Stimulated activated CD8-positive, alpha-beta memory T cell treated with anti-CD3 and anti-CD28 coated beads, Interleukin-2, amount 100 ng/mL, for 1 hour (primary cell): ENCODE results near the gene TGFBR1.

Experiments used
- DNase-seq, 2 donors: peaks; one replicate each; pipeline ENCODE4 v3.0.0-alpha.2; 2020; ENCODE audit warnings: low read depth in 2 of 2

TGFBR1 gene

GRCh38 chr9:99135456-99135855, 30.5 kb downstream of the TGFBR1 start:
- DNase-seq = no peak

GRCh38 chr9:99137225-99137624, 32.3 kb downstream of the TGFBR1 start:
- DNase-seq = no peak

DNA sequence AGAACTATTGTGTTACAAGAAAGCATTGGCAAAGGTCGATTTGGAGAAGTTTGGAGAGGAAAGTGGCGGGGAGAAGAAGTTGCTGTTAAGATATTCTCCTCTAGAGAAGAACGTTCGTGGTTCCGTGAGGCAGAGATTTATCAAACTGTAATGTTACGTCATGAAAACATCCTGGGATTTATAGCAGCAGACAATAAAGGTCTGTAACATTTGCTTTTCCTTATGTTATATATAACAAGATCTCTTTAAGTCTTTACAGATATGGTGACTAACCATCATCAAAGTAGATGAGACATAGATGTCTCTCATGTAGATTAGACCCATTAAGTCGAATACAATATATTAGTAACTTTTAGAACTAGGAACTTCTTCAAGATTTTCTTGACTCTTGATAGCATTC, 33.0 kb downstream of the TGFBR1 start:
- DNase-seq = no peak

DNA sequence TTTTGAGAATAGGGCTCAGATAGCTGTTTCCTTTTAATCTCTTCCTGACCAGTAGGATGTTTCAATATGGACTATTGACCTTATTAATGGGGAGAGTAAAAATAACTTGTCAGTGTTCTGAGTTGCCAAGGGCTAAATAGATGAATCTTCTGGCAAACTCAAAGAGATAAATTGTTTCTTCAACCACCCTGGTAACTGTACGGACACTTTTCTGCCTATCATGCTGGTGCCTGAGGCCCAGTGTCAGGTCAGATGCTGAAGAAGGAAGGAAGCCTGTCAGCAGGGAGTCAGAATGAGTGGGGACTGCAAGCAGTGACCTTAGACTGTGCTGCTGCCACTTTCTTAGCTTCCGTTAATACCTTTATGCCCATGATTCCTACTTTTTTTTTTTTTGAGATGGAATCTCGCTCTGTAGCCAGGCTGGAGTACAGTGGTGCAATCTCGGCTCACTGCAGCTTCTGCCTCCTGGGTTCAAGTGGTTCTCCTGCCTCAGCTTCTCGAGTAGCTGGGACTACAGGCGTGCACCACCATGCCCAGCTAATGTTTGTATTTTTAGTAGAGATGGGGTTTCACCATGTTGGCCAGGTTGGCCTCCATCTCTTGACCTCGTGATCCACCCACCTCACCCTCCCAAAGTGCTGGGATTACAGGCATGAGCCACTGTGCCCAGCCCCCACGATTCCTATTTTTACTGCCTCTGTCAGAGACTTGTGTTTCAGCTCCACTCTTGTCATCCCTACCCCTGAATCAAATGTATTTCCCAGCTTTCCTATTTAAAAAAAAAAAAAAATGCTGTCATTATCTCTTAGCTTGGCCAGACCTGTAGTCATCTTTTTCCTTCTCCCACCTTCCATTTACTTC, 33.7 kb downstream of the TGFBR1 start:
- no peak for DNase-seq

- no peak for DNase-seq
These were observed 35.0 kb downstream of the TGFBR1 start for GRCh38 chr9:99139868-99140267.

DNA sequence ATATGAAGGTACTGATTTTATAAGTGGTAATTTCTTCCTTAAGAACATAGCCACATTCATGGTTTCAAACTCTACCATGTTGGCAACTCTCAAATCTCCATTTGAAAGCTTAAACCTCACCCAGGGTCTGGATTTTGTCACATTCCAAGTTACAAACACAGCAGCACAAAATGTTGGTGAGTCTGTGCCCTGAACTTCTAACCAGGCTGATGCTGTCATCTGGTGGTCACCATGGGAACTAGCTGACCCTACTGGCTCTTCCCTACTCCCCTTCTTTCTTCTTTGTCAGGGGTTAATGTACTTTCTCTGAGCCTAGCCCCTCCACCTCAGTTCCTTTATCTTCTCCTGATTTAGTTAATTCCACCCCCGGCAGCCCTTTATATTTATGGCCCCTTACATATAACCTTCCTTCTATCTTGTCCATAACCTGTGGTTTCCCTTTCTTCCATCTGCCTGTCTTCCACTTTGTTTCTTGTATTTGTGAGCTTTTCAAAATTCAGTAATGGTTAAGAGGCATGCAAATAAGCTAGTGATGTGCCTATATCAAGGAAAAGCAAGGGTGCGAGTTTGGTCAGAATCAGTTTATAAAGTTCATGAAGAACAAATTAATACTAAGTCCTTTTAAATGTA, 35.9 kb downstream of the TGFBR1 start:
- DNase-seq = peak; percentile 8 to 21

DNA sequence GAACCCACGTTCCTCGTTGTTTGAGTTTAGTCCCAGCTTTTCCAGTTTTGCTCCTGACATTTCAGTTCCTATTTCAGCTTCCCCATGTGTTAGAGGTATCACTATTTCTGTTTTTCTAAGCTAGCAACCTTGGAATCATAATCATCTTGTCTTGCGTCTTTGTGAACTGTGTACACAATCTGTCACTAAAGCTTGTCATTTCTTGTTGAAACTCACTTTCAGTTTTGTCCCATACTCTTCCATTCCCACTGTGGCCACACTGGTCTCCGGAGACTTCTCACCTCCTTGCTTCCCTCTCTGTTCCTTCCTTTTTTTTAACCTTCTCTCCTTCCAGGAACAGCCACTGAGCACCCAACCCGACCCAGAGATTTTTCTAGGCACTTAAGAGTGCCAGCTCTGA, 36.9 kb downstream of the TGFBR1 start:
- no peak for DNase-seq

DNA sequence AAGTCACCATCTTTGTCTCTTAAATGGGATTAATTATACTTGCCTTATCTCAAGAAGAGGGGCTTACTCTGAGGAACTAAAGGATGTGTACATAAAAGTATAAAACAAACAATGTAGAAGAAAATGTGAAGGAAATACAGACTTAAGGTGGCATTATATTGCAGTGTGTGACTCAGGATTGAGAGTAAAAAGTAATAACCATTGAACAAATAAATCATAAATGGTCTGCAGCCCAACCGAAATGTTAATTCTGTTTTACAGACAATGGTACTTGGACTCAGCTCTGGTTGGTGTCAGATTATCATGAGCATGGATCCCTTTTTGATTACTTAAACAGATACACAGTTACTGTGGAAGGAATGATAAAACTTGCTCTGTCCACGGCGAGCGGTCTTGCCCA, 37.4 kb downstream of the TGFBR1 start:
- DNase-seq = no peak

- no peak for DNase-seq
These were observed 38.7 kb downstream of the TGFBR1 start for GRCh38 chr9:99143655-99144054.

DNA sequence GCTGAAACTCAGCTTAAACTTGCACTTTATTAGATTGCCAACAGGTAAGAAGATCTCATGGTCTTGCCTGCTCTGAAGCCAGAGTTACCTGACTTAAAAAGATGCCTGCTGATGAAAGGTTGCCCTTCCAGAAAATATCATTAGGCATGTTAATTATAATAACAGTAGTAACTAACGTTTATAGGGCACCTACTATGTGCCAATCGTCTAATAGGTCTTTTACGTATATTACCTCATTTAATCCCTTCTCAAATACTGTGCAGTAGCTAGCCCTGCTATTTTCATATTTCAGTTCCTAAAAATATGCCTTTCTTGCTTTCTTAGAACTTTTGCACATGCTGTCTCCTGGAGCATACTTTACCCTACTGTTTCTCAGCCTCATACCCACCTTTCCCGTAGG, 40.1 kb downstream of the TGFBR1 start:
- no peak for DNase-seq

- DNase-seq = no peak
These were observed 41.7 kb downstream of the TGFBR1 start for GRCh38 chr9:99146574-99146973.

DNA sequence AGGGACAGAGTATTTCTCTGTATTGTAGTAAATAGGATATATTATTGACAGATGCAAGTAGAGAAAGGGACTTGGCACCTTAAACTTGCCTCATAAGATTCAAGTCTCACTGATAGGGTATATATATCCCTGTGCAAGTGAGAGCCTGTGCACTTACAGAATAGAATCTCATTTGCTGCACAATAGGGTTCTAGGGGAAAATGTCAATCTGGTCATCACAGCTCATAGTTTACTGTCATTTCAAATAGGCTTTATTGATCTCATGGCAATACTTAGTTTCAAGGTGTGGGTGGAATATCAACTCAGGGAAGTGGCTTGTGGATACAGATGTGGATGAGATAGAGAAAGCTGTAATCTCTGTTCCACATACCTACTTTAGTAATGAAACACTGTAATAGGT, 42.3 kb downstream of the TGFBR1 start:
- DNase-seq = no peak

DNA sequence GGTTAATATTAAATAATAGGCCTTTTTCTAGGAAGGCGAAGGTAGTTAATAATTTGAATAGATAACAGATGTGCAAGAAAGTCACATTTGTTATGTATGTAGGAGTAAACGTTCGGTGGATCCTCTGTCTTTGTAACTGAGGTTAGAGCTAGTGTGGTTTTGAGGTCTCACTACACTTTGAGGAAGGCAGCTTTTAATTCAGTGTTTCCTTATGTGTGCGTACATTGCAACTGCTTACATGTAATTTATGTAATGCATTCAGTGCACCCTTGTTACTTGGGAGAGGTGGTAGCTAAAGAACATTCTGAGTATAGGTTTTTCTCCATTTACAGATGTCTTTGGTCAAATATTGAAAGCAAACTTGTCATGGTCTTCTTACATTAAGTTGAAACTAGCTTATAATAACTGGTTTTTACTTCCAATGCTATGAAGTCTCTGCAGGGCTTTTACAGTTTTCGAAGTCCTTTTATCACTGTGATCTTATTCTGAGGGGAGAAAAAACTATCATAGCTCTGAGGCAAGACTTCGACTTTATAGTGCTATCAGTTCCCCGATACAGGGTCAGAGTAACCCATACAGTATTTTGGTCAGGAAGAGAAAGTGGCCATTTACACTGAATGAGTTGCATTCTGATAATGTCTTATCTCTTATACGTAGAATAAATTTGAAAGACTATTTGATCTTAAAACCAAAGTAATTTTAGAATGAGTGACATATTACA, 45.7 kb downstream of the TGFBR1 start:
- no peak for DNase-seq

DNA sequence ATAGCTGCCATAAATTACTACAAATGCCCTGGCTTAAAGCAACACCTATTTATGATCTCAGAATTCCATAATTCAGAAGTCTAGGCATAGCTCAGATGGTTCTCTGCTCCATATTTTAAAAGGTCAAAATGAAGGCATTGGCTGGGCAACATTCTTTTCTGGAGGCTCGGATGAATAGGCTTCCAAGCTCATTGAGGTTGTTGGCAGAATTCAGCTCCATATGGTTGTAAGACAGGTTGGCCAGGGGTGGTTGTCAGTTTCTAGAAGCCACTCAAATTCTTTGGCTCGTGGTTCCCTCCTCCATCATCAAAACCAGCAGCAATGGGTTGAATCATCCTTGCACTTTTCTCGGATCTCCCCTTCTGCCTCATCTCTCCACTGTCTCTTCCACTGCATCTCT, 49.4 kb downstream of the TGFBR1 start:
- no peak for DNase-seq

DNA sequence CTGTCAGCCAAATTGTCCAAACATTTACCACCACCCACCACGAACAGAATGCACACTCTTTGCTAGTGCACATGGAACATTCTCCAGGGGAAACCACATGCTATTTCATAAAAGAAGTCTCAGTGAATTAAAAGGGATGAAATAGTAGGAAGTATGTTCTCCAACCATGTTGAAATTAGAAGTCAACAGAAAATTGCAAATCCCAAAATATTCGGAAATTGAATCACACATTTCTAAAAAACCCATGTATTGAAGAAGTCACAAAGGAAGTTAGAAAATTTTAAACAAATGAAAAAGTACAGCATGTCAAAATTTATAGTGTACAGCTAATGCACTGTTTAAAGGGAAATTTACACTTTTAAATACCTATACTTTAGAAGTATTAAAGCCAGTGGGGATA, 50.8 kb downstream of the TGFBR1 start:
- no peak for DNase-seq

DNA sequence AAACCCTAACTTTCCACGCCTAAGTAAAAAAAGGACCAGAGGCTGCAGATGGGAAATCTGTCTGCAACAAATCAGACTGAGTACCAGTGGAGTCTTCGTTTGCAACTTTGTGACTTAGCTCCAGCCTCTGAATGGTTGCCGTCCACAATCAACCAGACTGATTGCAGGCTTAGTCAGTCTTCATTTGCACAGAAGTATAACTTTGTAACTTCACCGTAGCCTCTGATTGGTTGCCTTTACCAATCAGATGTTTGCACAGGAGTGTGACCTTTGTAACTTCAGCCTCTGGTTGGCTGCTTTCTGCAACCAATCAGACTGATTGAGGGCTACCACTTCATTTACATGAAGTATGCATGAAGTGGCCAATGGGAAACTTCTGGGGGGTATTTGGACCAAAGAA, 53.7 kb downstream of the TGFBR1 start:
- DNase-seq = no peak

DNA sequence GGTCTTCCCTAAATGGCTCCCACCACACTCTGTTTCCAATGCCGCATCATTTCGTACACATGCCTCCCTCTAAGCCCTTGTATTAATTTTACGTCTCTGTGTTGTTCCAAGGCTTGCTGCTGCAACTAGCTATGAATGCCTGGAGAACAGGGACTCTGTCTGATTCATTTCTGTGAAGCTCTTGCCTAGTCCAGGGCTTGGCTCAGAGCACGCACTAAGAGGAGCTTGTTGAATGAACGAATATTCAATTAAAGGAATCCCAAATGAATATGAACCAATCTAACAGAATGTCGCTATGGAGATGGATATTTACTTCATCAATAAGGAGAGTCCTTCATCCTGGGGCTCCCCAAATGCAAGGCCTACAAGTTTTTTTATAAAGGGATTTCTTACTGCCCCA, 55.3 kb downstream of the TGFBR1 start:
- no peak for DNase-seq

DNA sequence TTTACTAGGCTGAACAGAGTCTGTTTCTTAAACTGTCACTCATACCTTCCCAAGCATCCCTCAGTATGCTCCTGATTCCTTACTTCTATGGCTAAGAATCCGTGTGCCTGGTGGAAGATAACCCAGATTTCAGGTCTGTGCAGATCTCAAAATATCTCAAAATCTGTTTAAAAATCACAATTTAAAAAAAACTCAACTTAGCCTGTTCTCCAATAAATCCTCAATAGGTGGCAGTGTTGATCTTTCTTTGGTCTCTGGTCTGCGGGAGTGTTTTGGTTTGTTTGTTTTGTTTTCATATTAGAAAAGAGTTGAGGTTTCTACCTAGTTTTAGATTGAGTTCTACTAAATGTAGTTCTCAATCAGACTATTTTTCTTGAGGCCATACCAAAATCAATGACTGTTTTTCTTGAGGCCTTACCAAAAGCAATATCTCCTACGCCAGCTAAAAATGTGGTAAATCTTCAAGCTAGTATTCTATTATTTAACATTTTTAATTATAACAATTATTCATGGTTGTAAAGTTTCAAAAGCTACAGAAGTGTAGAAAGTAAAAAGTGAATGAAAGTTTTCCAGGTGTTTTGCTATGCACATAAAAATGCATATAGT, 57.9 kb downstream of the TGFBR1 start:
- DNase-seq = no peak

GRCh38 chr9:99166149-99166548, 61.2 kb downstream of the TGFBR1 start:
- DNase-seq = no peak

DNA sequence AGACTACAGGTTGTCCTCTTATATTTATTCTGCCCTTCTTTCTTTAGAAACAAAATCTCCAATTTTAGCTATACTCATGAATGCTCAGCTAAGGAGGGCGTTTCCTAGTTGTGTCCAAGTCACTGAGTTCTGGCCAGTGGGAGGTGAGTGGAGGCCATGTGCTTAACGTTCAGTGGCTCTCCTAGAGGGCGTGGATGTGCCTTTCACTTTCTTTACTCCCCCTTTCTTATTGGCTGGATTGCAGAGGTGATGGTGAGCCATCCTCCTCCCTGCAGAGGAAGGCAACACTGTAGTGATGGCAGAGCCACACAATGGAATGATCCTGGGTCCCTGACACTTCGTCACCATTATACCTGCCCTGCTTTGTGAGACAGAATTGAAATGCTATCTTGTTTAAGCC, 62.2 kb downstream of the TGFBR1 start:
- no peak for DNase-seq

DNA sequence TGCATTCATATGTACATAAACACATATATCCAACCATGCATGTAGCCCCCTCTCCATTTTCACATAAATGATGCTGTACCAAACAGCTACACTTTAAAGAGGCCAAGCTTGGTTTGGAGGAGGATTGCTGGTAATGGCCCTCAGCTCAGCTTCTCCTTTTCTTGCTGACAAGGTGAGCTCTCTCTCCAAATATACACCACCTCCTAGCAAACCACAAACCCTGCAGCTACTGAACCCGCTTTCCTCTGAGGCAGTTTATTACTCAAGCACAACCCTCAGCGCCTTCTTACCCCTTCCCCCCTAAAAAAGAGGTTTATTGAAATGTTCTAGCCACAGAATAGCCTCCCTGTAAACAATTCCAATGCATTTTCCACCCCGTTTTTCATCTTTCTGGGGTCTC, 62.8 kb downstream of the TGFBR1 start:
- DNase-seq = no peak

GRCh38 chr9:99169086-99169485, 64.2 kb downstream of the TGFBR1 start:
- no peak for DNase-seq
